Fibroblast of pulmonary artery (primary cell): Measurements from ENCODE around the gene NKD2.
"Not testable (repeated sequence)": the region's sequence is repeated elsewhere in the genome, so short reads cannot be mapped to it uniquely, and the experiment has no call there.

Experiments used
- DNase-seq: peaks from one replicate; pipeline ENCODE4 v3.0.0-alpha.2; 2010; ENCODE audit warnings: low read depth
- H3K4me3 ChIP-seq: replicated peaks from 2 replicates; pipeline ENCODE4 v1.5.1; 2011; ENCODE audit warnings: low read depth, mild to moderate bottlenecking, control low read depth, low read length, moderate library complexity
- TF ChIP-seq, protein P1 (sequence below): IDR thresholded peaks from 2 replicates; pipeline ENCODE4 v1.5.1; 2011; ENCODE audit warnings: mild to moderate bottlenecking, control low read depth, low read length, inconsistent platforms; ENCODE audit errors: missing control alignments

The NKD2 gene

DNA sequence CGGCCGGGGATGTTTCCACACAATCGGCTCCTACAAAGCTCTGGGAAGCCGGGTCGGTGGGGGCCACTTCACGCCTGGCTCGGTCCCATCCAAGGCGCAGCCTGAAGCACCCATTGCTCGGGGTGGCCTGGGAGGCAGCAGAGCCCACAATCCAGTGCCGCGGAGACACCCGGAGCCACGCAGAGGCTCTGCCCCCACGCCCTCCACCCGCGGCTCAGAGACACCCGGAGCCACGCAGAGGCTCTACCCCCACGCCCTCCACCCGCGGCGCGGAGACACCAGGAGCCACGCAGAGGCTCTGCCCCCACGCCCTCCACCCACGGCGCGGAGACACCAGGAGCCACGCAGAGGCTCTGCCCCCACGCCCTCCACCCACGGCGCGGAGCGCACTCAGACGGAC lies 71.4 kb downstream of the NKD2 start:
- DNase-seq = no peak
- no peak overlapping the region for H3K4me3 ChIP-seq
- TF ChIP-seq, protein P1, sequence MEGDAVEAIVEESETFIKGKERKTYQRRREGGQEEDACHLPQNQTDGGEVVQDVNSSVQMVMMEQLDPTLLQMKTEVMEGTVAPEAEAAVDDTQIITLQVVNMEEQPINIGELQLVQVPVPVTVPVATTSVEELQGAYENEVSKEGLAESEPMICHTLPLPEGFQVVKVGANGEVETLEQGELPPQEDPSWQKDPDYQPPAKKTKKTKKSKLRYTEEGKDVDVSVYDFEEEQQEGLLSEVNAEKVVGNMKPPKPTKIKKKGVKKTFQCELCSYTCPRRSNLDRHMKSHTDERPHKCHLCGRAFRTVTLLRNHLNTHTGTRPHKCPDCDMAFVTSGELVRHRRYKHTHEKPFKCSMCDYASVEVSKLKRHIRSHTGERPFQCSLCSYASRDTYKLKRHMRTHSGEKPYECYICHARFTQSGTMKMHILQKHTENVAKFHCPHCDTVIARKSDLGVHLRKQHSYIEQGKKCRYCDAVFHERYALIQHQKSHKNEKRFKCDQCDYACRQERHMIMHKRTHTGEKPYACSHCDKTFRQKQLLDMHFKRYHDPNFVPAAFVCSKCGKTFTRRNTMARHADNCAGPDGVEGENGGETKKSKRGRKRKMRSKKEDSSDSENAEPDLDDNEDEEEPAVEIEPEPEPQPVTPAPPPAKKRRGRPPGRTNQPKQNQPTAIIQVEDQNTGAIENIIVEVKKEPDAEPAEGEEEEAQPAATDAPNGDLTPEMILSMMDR = no peak

GRCh38 chr5:1080432-1080831 lies 71.8 kb downstream of the NKD2 start:
- no peak overlapping the region for H3K4me3 ChIP-seq
- TF ChIP-seq, protein P1 = no peak
- DNase-seq = no peak

DNA sequence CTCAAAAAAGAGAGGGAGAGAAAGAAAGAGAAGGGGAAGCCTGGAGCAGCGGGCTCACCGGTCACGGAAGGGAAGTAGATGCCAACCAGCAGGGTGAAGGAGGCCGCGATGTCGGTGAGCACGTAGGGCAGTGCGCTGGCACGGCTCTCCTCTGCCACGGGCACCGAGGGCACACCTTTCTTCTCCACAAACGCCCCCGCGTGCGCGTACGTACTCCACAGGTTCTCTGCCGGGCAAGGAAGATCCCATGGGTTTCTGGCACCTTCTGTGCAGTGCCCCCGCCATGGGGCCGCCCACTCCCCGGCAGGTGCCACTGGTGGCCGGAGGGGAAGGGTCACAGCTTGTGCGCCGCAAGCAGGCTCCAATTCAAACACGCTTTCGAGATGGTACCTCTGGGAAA lies 72.9 kb downstream of the NKD2 start:
- TF ChIP-seq, protein P1 = no peak
- no peak for DNase-seq
- no peak overlapping the region for H3K4me3 ChIP-seq

GRCh38 chr5:1083026-1083425 lies 74.4 kb downstream of the NKD2 start:
- not testable (repeated sequence) for H3K4me3 ChIP-seq, DNase-seq

GRCh38 chr5:1083823-1084605 lies 75.4 kb downstream of the NKD2 start:
- TF ChIP-seq, protein P1 = no peak
- no peak for DNase-seq
- no peak overlapping the region for H3K4me3 ChIP-seq

DNA sequence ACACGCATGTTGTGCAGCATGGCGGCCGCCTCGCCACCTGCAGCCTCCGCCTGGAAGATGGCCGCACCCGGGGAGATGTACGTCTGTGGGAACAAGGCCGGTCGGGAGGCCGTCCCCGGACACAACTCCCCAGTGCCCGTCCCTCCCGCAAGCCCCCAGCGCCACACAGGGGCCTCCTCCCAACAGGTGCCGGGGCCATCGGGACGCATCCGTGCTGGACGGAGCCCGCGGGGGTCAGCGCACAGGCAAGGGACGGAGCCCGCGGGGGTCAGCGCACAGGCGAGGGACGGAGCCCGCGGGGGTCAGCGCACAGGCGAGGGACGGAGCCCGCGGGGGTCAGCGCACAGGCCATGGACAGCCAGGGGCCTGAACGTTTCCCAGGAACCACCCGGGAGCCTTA lies 76.8 kb downstream of the NKD2 start:
- TF ChIP-seq, protein P1 = no peak
- no peak overlapping the region for H3K4me3 ChIP-seq
- no peak for DNase-seq

DNA sequence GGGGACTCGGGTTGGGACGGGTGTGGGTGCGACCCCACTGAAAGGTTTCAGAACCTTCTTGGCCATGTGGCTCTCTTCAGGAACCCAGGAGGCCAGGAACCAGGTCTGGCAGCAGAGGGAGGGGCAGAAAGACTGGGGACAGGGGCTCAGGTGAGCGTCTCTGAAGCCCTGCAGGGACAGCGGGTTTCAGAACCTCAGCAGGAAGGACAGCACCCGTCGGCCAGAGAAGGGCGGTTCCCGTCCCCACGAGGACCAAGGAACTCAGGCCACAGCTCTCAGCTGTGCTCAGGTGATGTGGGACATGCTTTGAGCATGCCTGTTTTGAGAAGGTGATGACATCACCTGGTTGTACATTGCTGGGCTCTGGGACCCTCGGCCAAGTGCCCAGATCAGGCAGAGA lies 77.5 kb downstream of the NKD2 start:
- no peak for DNase-seq
- no peak overlapping the region for H3K4me3 ChIP-seq
- TF ChIP-seq, protein P1 = no peak
